ENCODE data around the gene CDYL2. TPM values are rescaled to one million over a fixed set of nuclear protein-coding genes. Genes with fewer than 3 reads are reported as not detected.

The CDYL2 gene
- total RNA-seq, 2 experiments from 2014 or later, result 0.98 to 2.5 TPM

GRCh38 chr16:80803339-80804055, 901 bp downstream of the CDYL2 start:
- TF ChIP-seq EZH2phosphoT487 (IDR thresholded peaks at IDR 0.05; ENCODE audit: borderline replicate concordance, low read depth, low read length) (no peak), CTCF (conservative IDR thresholded peaks at IDR 0.05; ENCODE audit: low read length) (peak; percentile 63)
- CTCF ChIA-PET (ENCODE audit: unreplicated experiment), result no interaction called here
- Histone ChIP-seq H3K4me3 (ENCODE audit: low read depth, low read length, poor library complexity, severe bottlenecking) (peak overlapping the region; percentile 50), H3K4me1 (ENCODE audit: insufficient read depth, low read length, poor library complexity, severe bottlenecking) (no peaks in the 10 kb centered on the region), H3K36me3 (ENCODE audit: insufficient read depth, low read length) (no peaks in the 10 kb centered on the region), H3K9me2 (ENCODE audit: insufficient read depth, low read length) (no peaks in the 10 kb centered on the region), H2AFZ (ENCODE audit: low read length) (no peak overlapping the region), H3K9me3 (ENCODE audit: low read length) (no peaks in the 10 kb centered on the region), H4K20me1 (ENCODE audit: insufficient read depth, low read length) (no peaks in the 10 kb centered on the region), H3K27ac (ENCODE audit: low read depth, low read length, poor library complexity, severe bottlenecking) (no peak overlapping the region), H3K4me2 (ENCODE audit: low read length) (no peak overlapping the region), H3K79me2 (ENCODE audit: insufficient read depth, low read depth, low read length) (no peaks in the 10 kb centered on the region)
- intact Hi-C loops (cut with micrococcal nuclease; ENCODE audit: unreplicated experiment), result no loop called here
- POLR2A ChIA-PET, result no interaction called here
- DNase-seq (ENCODE audit: low spot score), result peak; percentile 21
- no TSS peak for BruUV-seq (replicated peaks)

DNA sequence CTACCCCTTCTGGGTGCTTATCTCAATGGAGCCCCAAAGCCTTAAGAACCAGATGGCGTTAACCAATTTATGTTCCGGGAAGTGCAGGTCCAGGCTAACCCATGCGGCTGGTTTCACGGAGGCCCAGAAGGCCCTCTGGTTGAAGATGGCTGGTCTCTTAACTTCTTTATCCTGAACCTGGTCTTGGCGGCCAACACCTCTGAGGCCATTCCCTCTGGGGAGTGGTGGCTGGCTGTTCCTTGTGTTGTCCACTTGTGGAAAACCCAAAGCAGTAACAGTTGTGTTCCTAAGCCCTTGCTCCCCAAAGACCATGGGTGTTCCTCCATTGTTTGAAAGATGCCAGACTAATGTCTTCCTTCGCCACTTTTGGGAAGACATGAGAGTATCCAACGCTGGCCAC, 1.5 kb downstream of the CDYL2 start:
- Histone ChIP-seq H3K9me3 (ENCODE audit: low read length) (no peaks in the 10 kb centered on the region), H3K4me2 (ENCODE audit: low read length) (no peak overlapping the region), H3K27ac (ENCODE audit: low read depth, low read length, poor library complexity, severe bottlenecking) (no peak overlapping the region), H3K4me1 (ENCODE audit: insufficient read depth, low read length, poor library complexity, severe bottlenecking) (no peaks in the 10 kb centered on the region), H3K36me3 (ENCODE audit: insufficient read depth, low read length) (no peaks in the 10 kb centered on the region), H3K4me3 (ENCODE audit: low read depth, low read length, poor library complexity, severe bottlenecking) (no peak overlapping the region), H3K79me2 (ENCODE audit: insufficient read depth, low read depth, low read length) (no peaks in the 10 kb centered on the region), H4K20me1 (ENCODE audit: insufficient read depth, low read length) (no peaks in the 10 kb centered on the region), H2AFZ (ENCODE audit: low read length) (no peak overlapping the region), H3K9me2 (ENCODE audit: insufficient read depth, low read length) (no peaks in the 10 kb centered on the region)
- no peak for TF ChIP-seq EZH2phosphoT487 (IDR thresholded peaks at IDR 0.05; ENCODE audit: borderline replicate concordance, low read depth, low read length)
- TF ChIP-seq CTCF (conservative IDR thresholded peaks at IDR 0.05; ENCODE audit: low read length), result no peak
- no TSS peak for BruUV-seq (replicated peaks)
- intact Hi-C loops (cut with micrococcal nuclease; ENCODE audit: unreplicated experiment), result no loop called here
- no peak for DNase-seq (ENCODE audit: low spot score)
- POLR2A ChIA-PET, result interaction anchor here (1.1 kb wide), 1 partner anchor 10 kb away, joined by 3 read pairs; no protein-coding TSS in a partner anchor
- CTCF ChIA-PET (ENCODE audit: unreplicated experiment), result no interaction called here

DNA sequence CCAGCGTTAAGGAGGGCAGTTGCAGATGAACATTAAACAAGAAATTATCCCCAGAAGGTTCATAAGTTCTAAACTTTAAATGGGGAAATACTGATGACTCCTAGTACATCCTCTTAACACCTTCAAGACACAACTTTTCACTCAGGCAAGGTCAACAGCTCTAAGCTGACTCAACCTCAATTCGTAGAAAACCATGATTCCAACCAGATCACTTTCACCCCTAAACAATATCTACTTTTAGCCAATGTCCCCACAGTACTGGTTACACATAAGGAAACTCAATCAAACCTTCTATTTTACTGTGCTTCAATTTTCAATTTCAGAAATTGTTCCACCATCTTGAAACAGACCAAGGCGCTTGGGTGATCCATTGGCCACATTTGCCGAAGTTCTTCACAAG, 2.3 kb downstream of the CDYL2 start:
- POLR2A ChIA-PET, result interaction anchor here (1.1 kb wide), 1 partner anchor 11 kb away, joined by 3 read pairs; no protein-coding TSS in a partner anchor
- no peaks in the 10 kb centered on the region for H3K9me3 ChIP-seq (ENCODE audit: low read length)

More for the DNA sequence above, 2.3 kb downstream of the CDYL2 start:
- H3K79me2 ChIP-seq (ENCODE audit: insufficient read depth, low read depth, low read length), result no peaks in the 10 kb centered on the region
- CTCF ChIA-PET (ENCODE audit: unreplicated experiment), result no interaction called here
- no TSS peak for BruUV-seq (replicated peaks)
- no peak for DNase-seq (ENCODE audit: low spot score)
- H3K36me3 ChIP-seq (ENCODE audit: insufficient read depth, low read length), result no peaks in the 10 kb centered on the region
- no peaks in the 10 kb centered on the region for H3K9me2 ChIP-seq (ENCODE audit: insufficient read depth, low read length)
- intact Hi-C loops (cut with micrococcal nuclease; ENCODE audit: unreplicated experiment), result no loop called here
- no peak overlapping the region for H3K4me2 ChIP-seq (ENCODE audit: low read length)
- H3K4me3 ChIP-seq (ENCODE audit: low read depth, low read length, poor library complexity, severe bottlenecking), result no peak overlapping the region
- H3K4me1 ChIP-seq (ENCODE audit: insufficient read depth, low read length, poor library complexity, severe bottlenecking), result no peaks in the 10 kb centered on the region
- TF ChIP-seq CTCF (conservative IDR thresholded peaks at IDR 0.05; ENCODE audit: low read length), result no peak
- TF ChIP-seq EZH2phosphoT487 (IDR thresholded peaks at IDR 0.05; ENCODE audit: borderline replicate concordance, low read depth, low read length), result no peak
- no peaks in the 10 kb centered on the region; the same call in 1 of the 2 replicates for H4K20me1 ChIP-seq (ENCODE audit: insufficient read depth, low read length)
- no peak overlapping the region for H2AFZ ChIP-seq (ENCODE audit: low read length)
- H3K27ac ChIP-seq (ENCODE audit: low read depth, low read length, poor library complexity, severe bottlenecking), result no peak overlapping the region
